ENCODE measurements around the gene LAMP5.

LAMP5 gene

GRCh38 chr20:9550871-9551270 is 36.5 kb downstream of the LAMP5 start:
- no peak for DNase-seq (ENCODE audit: low read depth)
- H3K4me3 ChIP-seq (ENCODE audit: low read length): no peak overlapping the region
- TF ChIP-seq CTCF (conservative IDR thresholded peaks at IDR 0.05; ENCODE audit: low read length): no peak

GRCh38 chr20:9551808-9552550 is 37.6 kb downstream of the LAMP5 start:
- no peak for TF ChIP-seq CTCF (conservative IDR thresholded peaks at IDR 0.05; ENCODE audit: low read length)
- no peak for DNase-seq (ENCODE audit: low read depth)
- H3K4me3 ChIP-seq (ENCODE audit: low read length): no peak overlapping the region

- no peak for TF ChIP-seq CTCF (conservative IDR thresholded peaks at IDR 0.05; ENCODE audit: low read length)
- DNase-seq (ENCODE audit: low read depth): no peak
- no peak overlapping the region for H3K4me3 ChIP-seq (ENCODE audit: low read length)
Observed at GRCh38 chr20:9555781-9556180, 41.4 kb downstream of the LAMP5 start.

- TF ChIP-seq CTCF (conservative IDR thresholded peaks at IDR 0.05; ENCODE audit: low read length): no peak
- DNase-seq (ENCODE audit: low read depth): no peak
- H3K4me3 ChIP-seq (ENCODE audit: low read length): no peak overlapping the region
Observed at GRCh38 chr20:9557411-9557810, 43.0 kb downstream of the LAMP5 start.

GRCh38 chr20:9565910-9566550 is 51.6 kb downstream of the LAMP5 start:
- TF ChIP-seq CTCF (conservative IDR thresholded peaks at IDR 0.05; ENCODE audit: low read length): no peak
- DNase-seq (ENCODE audit: low read depth): no peak
- H3K4me3 ChIP-seq (ENCODE audit: low read length): no peak overlapping the region

- DNase-seq (ENCODE audit: low read depth): no peak
- no peak for TF ChIP-seq CTCF (conservative IDR thresholded peaks at IDR 0.05; ENCODE audit: low read length)
- no peak overlapping the region for H3K4me3 ChIP-seq (ENCODE audit: low read length)
Observed at GRCh38 chr20:9566977-9567376, 52.6 kb downstream of the LAMP5 start.

GRCh38 chr20:9570612-9571011 is 56.2 kb downstream of the LAMP5 start:
- no peak for TF ChIP-seq CTCF (conservative IDR thresholded peaks at IDR 0.05; ENCODE audit: low read length)
- no peak for DNase-seq (ENCODE audit: low read depth)
- H3K4me3 ChIP-seq (ENCODE audit: low read length): no peak overlapping the region
